Measurements from ENCODE around the gene SLC36A3.

The SLC36A3 gene

DNA sequence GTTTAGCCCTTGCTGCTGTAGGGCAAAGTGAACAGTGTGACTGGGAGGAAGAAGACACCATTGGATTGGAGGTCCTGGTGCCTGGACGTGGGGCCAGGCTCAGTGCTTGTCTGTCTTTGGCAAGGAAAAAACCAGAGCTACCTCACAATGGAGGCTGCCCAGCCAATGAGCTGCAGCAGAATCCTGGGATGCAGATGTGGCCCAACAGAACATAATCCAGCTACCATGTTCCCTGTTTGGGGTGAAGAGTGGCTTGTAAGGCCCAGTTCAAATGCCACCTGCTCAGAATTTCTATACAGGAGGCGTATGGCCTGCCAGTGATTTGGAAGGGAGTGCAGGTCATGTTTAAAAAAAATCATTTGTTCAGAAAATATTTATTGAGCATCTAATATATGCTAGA, at the start of gene SLC36A3:
TSS of gene SLC36A3 (minus strand) at position 101 of the 400 bp plus-strand sequence. CDS start 412 bp downstream, outside the sequence.
- TF ChIP-seq GATA3 (IDR thresholded peaks at IDR 0.05; ENCODE audit: low read depth, low read length) (no peak), GATA2 (IDR thresholded peaks at IDR 0.05; ENCODE audit: low read depth, low read length) (no peak)

DNA sequence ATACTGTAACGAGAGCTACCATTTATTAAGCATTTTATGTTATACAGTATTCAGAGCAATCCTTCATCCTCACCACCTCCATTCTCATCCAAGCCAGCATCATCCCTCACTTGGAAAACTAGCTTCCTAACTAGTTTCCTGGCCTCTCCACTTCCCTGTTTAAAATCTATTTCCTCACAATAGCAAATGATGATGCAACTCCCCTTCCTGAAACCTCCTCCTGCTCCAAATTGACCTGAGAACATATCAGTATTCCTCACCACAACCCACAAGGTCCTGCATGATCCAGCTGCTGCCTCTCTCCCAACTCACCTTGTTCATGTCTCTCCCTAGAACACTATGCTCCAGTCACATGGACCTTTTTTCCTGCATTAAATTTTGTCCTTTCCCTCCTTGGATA, 48.1 kb upstream of the SLC36A3 start:
- no peak for TF ChIP-seq GATA2 (IDR thresholded peaks at IDR 0.05; ENCODE audit: low read depth, low read length)
- TF ChIP-seq GATA3 (IDR thresholded peaks at IDR 0.05; ENCODE audit: low read depth, low read length), result no peak

DNA sequence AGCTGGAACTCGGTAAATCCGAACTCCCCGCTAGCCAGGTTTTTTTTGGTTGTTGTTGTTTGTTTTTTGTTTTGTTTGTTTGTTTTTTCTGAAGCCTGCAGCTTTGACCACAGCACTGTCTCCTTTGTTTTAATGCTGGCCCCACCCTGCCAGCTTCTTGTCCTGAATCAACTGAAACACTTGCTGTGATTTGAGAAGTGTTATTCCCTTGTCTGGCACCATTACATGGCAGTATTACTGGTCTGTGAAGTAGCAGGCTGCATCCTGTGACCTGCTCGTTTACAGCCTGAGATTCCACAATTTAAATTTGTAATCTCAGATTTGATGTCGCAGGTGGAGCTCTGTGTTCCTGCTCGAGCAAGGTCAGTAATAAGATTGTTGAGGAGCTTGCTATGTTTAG, 45.2 kb upstream of the SLC36A3 start:
- TF ChIP-seq GATA2 (IDR thresholded peaks at IDR 0.05; ENCODE audit: low read depth, low read length) (no peak), GATA3 (IDR thresholded peaks at IDR 0.05; ENCODE audit: low read depth, low read length) (no peak)

DNA sequence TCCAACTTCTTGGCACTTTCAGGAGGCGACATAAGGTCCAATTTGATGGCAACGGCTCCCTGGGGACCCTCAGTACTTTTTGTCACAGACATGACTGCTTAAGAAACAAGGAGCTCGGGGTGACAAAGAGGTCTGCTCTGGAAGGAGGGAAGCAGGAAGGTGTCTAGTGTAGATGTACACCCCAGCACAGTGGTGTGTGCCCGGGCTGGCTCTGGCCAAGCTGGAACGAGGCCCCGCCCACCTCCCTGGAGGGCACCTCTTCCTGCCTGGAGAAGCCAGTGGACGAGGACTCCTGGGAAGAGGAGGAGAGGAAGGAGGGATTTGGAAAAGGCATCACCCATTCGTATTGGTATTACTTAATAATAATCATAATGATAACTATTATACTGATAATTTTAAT, 43.8 kb upstream of the SLC36A3 start, which contains the start of gene SLC36A2:
TSS of gene SLC36A2 (minus strand) at position 191 of the 400 bp plus-strand sequence. CDS start at position 92, 99 bp downstream.
- TF ChIP-seq GATA2 (IDR thresholded peaks at IDR 0.05; ENCODE audit: low read depth, low read length), result no peak

DNA sequence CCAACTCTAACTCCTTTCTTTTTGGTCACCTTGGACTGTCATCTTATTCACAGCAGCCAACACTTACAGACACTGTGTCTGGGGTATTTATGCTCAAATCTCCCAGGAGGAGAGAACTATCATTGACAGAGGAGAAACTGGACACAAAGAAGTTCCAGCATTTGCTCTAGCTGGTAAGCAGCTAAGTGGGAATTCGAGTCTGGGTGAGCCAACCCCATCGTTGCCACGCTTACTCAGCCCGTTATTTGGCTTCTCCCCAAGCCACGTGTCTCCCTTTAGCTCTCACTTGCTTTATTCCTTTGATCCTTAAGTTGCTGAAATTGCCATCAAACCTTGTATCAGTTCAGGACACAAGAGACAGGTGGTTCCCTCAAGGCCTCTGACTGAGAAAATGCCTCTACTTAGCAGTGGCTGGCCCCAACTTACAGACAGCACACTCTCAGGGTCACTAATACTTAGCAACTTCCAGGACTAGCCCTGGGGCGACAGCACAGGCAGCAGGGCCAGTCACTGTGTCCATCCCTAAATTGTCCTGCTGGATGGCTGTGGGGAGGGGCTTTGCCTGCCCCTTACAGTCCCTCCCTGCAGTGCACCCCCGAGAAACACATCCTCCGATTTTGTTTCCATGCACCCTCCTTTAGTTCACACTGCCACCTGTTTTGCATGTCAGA, 42.4 kb upstream of the SLC36A3 start:
- TF ChIP-seq GATA3 (IDR thresholded peaks at IDR 0.05; ENCODE audit: low read depth, low read length), result no peak
- no peak for TF ChIP-seq GATA2 (IDR thresholded peaks at IDR 0.05; ENCODE audit: low read depth, low read length)

DNA sequence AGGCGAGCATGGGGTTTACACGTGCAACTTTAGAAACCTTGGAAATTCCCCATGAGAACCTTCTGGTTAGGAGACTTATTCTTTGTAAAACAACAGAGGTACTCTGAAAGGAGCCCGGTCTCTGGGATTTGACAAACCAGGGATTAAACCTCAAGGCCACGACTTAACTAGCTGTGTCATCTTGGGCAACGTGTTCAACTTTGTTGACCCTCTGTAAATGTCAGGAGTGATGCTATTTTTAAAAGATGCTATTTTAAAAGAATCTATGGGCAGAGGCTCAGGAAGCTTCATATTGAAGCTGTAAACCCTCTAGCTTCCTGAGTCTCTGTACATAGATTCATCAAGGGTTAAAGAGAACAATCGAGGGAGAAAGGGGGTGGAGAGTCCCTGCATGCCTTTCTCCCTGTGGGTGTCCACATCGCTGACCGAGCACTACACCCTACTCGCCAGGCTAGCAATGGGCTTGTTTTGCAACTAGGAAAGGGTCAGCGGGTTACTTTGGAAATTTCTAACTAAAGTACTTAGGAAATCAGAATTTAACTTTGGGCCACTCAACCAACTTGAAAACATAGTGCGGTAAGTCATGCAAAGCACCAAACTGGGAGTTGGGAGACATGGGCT, 41.7 kb upstream of the SLC36A3 start:
- TF ChIP-seq GATA3 (IDR thresholded peaks at IDR 0.05; ENCODE audit: low read depth, low read length) (no peak), GATA2 (IDR thresholded peaks at IDR 0.05; ENCODE audit: low read depth, low read length) (no peak)

DNA sequence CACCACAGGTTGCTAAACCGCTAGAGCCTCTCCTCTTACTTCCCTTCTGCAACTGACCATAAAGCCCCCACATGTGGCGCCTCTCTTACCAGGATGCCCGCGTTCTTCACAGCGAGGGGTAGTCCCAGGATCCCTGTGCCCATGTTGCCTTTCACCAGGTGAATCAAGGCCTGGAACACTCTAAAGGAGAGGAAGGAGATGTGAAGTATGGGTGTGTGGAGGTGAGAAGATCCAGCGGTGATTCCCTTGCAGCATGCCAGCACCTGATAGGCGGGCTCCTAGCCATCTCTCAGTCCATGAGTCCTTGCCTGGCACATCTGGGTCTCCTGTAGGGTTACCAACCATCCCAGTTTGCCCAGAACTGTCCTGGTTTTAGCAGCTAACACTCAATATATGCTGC, 40.5 kb upstream of the SLC36A3 start:
- TF ChIP-seq GATA2 (IDR thresholded peaks at IDR 0.05; ENCODE audit: low read depth, low read length) (no peak), GATA3 (IDR thresholded peaks at IDR 0.05; ENCODE audit: low read depth, low read length) (no peak)

DNA sequence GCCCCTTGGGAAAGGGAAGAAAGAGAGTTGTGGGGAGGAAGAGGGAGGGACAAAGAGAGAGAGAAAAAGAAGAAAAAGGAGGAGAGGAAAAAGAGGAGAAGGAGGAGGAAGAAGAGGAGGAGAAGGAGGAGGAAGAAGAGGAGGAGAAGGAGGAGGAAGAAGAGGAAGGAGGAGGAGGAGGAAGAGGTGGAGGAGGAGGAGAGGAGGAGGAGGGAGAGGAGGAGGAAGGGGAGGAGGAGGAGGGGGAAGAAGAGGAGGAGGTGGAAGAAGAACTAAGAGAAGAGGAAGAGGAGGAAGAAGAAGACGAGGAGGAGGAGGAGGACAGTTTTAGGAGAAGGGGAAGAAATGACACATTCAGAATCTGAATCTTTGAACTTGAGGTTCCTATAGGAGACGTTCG, 36.4 kb upstream of the SLC36A3 start:
- TF ChIP-seq GATA3 (IDR thresholded peaks at IDR 0.05; ENCODE audit: low read depth, low read length) (no peak), GATA2 (IDR thresholded peaks at IDR 0.05; ENCODE audit: low read depth, low read length) (no peak)

DNA sequence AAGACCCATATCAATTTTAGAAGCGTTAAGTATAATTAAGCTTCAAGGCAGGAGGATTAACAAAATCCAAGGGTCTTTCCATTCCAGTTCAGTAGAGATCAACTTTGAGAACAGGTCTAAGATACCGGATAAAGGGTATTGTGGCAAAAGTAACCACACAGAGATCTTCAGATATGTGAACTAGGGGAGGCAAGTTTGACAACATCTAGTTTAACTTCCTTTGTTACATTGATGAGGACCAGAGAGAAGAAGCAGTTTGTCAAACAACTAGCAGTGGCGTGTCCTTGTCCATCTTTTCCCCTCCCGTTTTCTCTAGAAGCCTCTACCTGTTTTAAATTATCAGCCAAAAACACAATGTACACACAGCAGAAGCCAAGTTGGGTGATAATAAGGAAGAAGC, 35.2 kb upstream of the SLC36A3 start:
- TF ChIP-seq GATA3 (IDR thresholded peaks at IDR 0.05; ENCODE audit: low read depth, low read length) (no peak), GATA2 (IDR thresholded peaks at IDR 0.05; ENCODE audit: low read depth, low read length) (no peak)

DNA sequence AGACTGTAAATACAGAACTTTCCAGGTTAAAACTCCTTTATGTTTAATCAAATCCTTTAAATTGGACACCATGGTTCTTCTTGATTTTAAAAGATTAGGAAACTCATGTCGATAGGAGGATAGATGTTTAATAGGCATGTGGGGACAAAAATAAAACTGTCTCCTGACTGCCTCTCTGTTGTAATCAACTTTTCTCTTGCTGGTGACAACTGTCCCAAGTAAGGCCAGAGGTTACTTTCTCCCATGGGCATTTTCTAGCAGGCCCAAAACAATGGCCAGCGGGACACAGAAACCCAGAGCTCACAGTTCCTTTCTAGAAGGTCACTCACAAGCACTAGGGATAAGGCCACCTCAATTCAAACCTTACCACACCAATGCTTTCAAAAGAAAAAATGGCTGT, 29.3 kb upstream of the SLC36A3 start:
- TF ChIP-seq GATA2 (IDR thresholded peaks at IDR 0.05; ENCODE audit: low read depth, low read length), result no peak
- no peak for TF ChIP-seq GATA3 (IDR thresholded peaks at IDR 0.05; ENCODE audit: low read depth, low read length)

DNA sequence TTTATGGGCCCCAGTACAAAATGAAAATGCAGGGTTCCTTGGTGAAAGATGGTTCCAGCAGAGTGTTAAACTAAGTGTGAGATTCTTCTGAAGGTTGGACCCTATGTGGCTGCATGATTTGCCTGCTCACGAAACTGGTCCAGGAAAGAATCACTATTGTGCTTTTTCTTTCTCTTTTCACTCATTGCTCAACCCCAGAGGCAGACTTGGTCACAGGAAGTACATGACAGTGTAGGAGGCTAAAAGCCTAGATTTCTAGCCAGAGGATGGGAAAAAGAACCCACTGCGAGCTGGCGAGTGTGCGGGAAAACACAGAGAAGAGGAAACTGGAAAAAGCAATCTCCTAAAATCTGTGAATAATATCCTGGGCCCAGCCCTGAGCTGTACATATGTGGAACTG, 25.2 kb upstream of the SLC36A3 start:
- TF ChIP-seq GATA2 (IDR thresholded peaks at IDR 0.05; ENCODE audit: low read depth, low read length) (no peak), GATA3 (IDR thresholded peaks at IDR 0.05; ENCODE audit: low read depth, low read length) (no peak)

DNA sequence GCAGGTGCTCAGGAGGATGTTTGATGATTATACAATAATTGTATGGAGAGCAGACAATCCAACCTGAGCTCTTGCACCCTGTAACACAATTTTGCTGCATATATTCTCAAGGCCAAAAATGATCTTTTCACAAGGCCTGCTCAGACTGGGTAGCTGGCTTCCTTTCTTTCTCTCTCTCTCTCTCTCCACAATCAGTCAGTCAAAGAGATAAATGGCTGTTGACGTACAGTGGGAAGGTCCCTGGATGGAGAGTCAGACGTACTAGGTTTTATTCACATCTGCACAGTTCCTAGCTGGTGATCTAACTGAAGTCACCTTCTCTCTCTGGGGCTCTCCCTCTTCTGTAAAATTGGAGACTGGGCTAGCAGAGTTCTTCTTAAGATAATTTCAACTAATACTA, 24.0 kb upstream of the SLC36A3 start:
- no peak for TF ChIP-seq GATA3 (IDR thresholded peaks at IDR 0.05; ENCODE audit: low read depth, low read length)
- TF ChIP-seq GATA2 (IDR thresholded peaks at IDR 0.05; ENCODE audit: low read depth, low read length), result no peak

DNA sequence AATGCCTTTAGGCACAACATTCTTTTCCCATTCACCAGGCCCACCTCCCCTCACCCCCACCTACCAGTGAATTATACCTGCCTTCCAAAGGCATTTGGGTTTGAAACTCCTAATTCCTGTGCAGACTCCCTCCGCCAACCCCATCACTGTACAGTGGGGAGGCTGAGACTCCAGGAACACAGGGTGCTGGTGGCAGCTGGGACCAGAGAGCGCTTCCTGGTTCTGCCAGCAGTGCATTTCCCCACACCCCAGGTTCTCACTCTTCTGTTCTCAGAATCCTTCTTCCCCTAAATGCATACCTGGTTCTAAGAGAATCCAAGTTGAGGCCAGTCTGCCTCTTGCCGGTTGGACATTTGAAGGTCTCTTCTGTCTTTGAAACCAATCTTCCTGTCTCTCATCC, 22.7 kb upstream of the SLC36A3 start:
- TF ChIP-seq GATA3 (IDR thresholded peaks at IDR 0.05; ENCODE audit: low read depth, low read length) (no peak), GATA2 (IDR thresholded peaks at IDR 0.05; ENCODE audit: low read depth, low read length) (no peak)

DNA sequence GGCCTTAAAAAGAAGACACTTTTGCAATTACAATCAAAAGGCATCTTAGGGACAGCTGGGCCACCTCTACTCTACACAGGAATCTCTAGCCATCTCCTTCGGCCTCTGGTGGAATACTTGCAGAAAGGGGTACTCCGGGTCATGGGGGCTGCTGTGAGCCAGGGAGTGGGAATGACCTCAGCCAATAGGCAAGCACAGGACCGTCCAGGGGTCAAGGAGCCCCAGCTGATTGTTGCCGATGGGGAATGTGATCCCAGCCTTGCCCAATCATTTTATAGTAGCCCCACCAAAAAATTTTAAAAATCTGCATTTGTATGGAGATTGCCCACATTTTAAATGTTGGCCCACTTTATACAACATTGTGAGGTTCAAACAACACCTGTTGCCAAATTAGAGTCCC, 16.9 kb upstream of the SLC36A3 start:
- TF ChIP-seq GATA3 (IDR thresholded peaks at IDR 0.05; ENCODE audit: low read depth, low read length) (no peak), GATA2 (IDR thresholded peaks at IDR 0.05; ENCODE audit: low read depth, low read length) (no peak)
